Metanephros (tissue), 1 donor: Measurements from ENCODE around the gene ATP5IF1. TPM values are rescaled to one million over a fixed set of nuclear protein-coding genes. Genes with fewer than 3 reads are reported as not detected.

ENCODE experiments used
- total RNA-seq: library from RNA; depleted of rRNA; stranded (reverse); fragments of >200 nt; gene quantifications from one replicate; pipeline ENCODE4 v1.2.3, GENCODE V29; 2014

ATP5IF1 gene
- 120 TPM for total RNA-seq

DNA sequence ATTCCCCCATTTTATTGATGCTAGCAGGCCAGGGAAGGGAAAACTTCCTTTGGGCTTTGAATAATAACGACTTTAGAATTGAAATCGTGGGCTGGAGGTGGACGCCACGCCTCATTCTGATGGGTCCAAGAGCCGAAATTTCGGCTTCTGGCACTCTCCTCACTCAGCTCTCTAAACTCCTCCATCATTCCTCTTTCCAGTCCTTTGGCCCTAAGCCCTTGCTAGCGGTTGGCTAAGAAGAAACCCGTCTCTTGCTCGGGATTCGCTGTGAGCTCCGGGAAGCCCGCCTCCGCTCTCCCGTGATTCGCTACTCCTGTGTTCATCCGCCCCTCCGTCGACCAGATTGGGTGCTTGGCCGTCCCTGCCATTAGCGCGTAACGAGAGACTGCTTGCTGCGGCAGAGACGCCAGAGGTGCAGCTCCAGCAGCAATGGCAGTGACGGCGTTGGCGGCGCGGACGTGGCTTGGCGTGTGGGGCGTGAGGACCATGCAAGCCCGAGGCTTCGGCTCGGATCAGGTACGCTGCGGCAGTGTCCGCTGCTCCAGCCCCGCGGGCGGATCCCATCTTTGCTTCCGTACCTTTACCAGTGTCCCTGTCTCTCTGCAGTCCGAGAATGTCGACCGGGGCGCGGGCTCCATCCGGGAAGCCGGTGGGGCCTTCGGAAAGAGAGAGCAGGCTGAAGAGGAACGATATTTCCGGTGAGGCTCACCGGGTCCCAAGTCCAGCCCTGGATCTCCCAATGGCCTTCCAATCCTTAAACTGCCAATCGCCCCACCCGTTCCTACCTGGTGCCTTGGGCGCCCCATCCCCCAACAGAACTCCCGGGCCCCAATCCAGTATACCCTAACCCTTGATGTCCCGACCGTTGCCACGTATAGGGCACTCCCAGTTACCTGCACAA lies at the start of gene ATP5IF1:
ATP5IF1 (plus strand) TSS at position 370 of the 901 bp plus-strand sequence; CDS start at position 430, 60 bp downstream.

DNA sequence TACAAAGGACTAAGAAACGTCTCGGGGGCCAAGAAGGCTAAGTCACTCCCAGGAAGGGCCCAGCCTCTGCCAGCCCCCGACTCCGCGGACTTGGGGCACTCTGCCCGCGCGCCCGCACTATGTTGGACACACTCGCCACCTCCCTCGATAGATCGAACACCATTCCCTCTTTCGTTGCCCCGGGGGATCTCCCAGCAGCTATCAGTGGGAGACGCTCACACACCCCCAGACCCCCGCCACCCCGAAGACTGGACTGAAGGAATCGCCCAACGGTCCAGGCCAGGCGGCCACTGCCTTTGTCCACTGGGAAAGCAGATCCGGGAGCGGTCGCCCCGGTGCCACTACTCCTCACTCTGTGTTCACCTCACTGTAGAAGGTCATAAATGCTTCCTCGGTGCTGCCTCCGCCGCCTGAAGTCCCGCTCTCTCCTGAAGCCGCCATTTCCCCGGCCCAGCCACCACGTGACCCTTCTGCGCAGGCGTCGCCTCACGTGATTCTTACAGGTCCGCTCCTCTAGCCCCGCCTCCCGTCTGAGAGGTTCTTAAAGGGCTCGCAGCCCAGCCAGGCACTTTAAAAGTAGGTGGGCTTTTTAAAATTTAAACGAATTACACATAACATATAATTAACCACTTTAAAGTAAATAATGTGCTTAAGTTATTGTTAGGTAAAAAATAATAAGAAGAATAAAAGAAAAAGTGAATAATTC lies 3.2 kb upstream of the ATP5IF1 start, which contains the start of gene DNAJC8:
DNAJC8 (minus strand) TSS at position 472 of the 706 bp plus-strand sequence; CDS start at position 441, 31 bp downstream.

GRCh38 chr1:28259252-28259933 lies 23.5 kb downstream of the ATP5IF1 start, which contains the start of gene SESN2:
SESN2 (plus strand) TSS chr1:28259518; CDS start chr1:28259848, 330 bp downstream.

Other genes starting within 250 kb of the ATP5IF1 start
- gene EYA3, start 147.5 kb upstream of the ATP5IF1 start, total RNA-seq = 49.4 TPM
- gene PTAFR, start 59.4 kb upstream of the ATP5IF1 start, total RNA-seq = 4.8 TPM
- gene DNAJC8, start 3.1 kb upstream of the ATP5IF1 start, total RNA-seq = 26.8 TPM
- 12.6 TPM for gene SESN2, start 23.4 kb downstream of the ATP5IF1 start, total RNA-seq
- gene MED18, start 92.9 kb downstream of the ATP5IF1 start, total RNA-seq = 15.9 TPM
- gene PHACTR4, start 133.6 kb downstream of the ATP5IF1 start, total RNA-seq = 21.0 TPM